HEK293 (cell line): ENCODE measurements around the gene AVP.

ENCODE experiments used
- CTCF ChIA-PET: fragments of 350-600 bp; formaldehyde crosslinking; extraction: SDS; loops from one replicate; lab custom pipeline; 2021; ENCODE audit warnings: antibody characterized with exemption; lab: Yijun Ruan, JAX
- POLR2A ChIA-PET: fragments of 300-600 bp; formaldehyde crosslinking; extraction: SDS; loops from one replicate; lab custom pipeline; 2020; ENCODE audit warnings: antibody characterized with exemption, inconsistent platforms; lab: Yijun Ruan, JAX
- H3K27ac ChIP-seq: fragments of 200-500 bp; sonication (Bioruptor generic); 2 replicates; pipeline ENCODE4 v1.5.1; 2014; ENCODE audit warnings: low read depth, low read length, control low read depth, inconsistent platforms; ENCODE audit errors: extremely low read depth
- H3K36me3 ChIP-seq, 2 experiments: fragments of 200-500 bp in 1 of 2; sonication (Bioruptor generic) in 1 of 2; 1 replicate in 1 of 2; 2 replicates in 1 of 2; pipeline ENCODE4 v1.5.1; 2014 to 2017; ENCODE audit warnings: inconsistent platforms in 2 of 2, low read length in 2 of 2; ENCODE audit not compliant: control insufficient read depth in 2 of 2, insufficient read depth in 1 of 2
- H3K4me1 ChIP-seq: fragments of 200-500 bp; sonication (Bioruptor generic); 2 replicates; pipeline ENCODE4 v1.5.1; 2014; ENCODE audit warnings: mild to moderate bottlenecking, low read length, inconsistent platforms; ENCODE audit not compliant: control insufficient read depth, insufficient read depth
- H3K4me3 ChIP-seq: 2 replicates; pipeline ENCODE4 v1.5.1; 2011; ENCODE audit warnings: low read depth, mild to moderate bottlenecking, control low read depth, low read length, moderate library complexity
- H3K9me3 ChIP-seq: fragments of 200-500 bp; sonication (Bioruptor generic); 2 replicates; pipeline ENCODE4 v1.5.1; 2014; ENCODE audit warnings: low read depth, low read length, inconsistent platforms; ENCODE audit not compliant: control insufficient read depth, insufficient read depth
- GLIS2 ChIP-seq: fragments of 450-650 bp; formaldehyde crosslinking; IDR thresholded peaks from 2 replicates; pipeline ENCODE4 v1.5.1; 2016; ENCODE audit warnings: missing biosample characterization, missing genetic modification characterization
- HIC1 ChIP-seq: fragments of 450-650 bp; formaldehyde crosslinking; IDR thresholded peaks from 2 replicates; pipeline ENCODE4 v1.5.1; 2016; ENCODE audit warnings: missing biosample characterization, missing genetic modification characterization
- MYNN ChIP-seq: fragments of 450-650 bp; formaldehyde crosslinking; IDR thresholded peaks from 2 replicates; pipeline ENCODE4 v1.5.1; 2016; ENCODE audit warnings: missing biosample characterization, missing genetic modification characterization, borderline replicate concordance
- SCRT2 ChIP-seq: fragments of 450-650 bp; formaldehyde crosslinking; IDR thresholded peaks from 2 replicates; pipeline ENCODE4 v1.5.1; 2016; ENCODE audit warnings: missing biosample characterization, missing genetic modification characterization
- ZBTB49 ChIP-seq: fragments of 450-650 bp; formaldehyde crosslinking; IDR thresholded peaks from 2 replicates; pipeline ENCODE4 v1.5.1; 2016; ENCODE audit warnings: missing biosample characterization, missing genetic modification characterization, low read depth
- ZBTB6 ChIP-seq: fragments of 450-650 bp; formaldehyde crosslinking; IDR thresholded peaks from 2 replicates; pipeline ENCODE4 v1.5.1; 2017; ENCODE audit warnings: missing biosample characterization, missing genetic modification characterization
- ZNF214 ChIP-seq: fragments of 450-650 bp; formaldehyde crosslinking; IDR thresholded peaks from 2 replicates; pipeline ENCODE4 v1.5.1; 2017; ENCODE audit warnings: missing biosample characterization, mild to moderate bottlenecking, missing genetic modification characterization, borderline replicate concordance
- ZNF398 ChIP-seq: fragments of 450-650 bp; formaldehyde crosslinking; IDR thresholded peaks from 2 replicates; pipeline ENCODE4 v1.5.1; 2017; ENCODE audit warnings: missing biosample characterization, missing genetic modification characterization
- ZNF416 ChIP-seq: fragments of 450-650 bp; formaldehyde crosslinking; IDR thresholded peaks from 2 replicates; pipeline ENCODE4 v1.5.1; 2016; ENCODE audit warnings: missing biosample characterization, missing genetic modification characterization
- ZNF426 ChIP-seq: fragments of 450-650 bp; formaldehyde crosslinking; IDR thresholded peaks from 2 replicates; pipeline ENCODE4 v1.5.1; 2017; ENCODE audit warnings: missing biosample characterization, missing genetic modification characterization, mild to moderate bottlenecking, inconsistent platforms, moderate library complexity
- ZNF510 ChIP-seq: fragments of 450-650 bp; formaldehyde crosslinking; IDR thresholded peaks from 2 replicates; pipeline ENCODE4 v1.5.1; 2018; ENCODE audit warnings: mild to moderate bottlenecking, missing genetic modification characterization, missing biosample characterization; ENCODE audit not compliant: insufficient replicate concordance
- ZNF558 ChIP-seq: fragments of 450-650 bp; formaldehyde crosslinking; IDR thresholded peaks from 2 replicates; pipeline ENCODE4 v1.5.1; 2016; ENCODE audit warnings: missing biosample characterization, missing genetic modification characterization
- ZNF560 ChIP-seq: fragments of 450-650 bp; formaldehyde crosslinking; IDR thresholded peaks from 2 replicates; pipeline ENCODE4 v1.5.1; 2017; ENCODE audit warnings: missing biosample characterization, missing genetic modification characterization, borderline replicate concordance
- ZNF624 ChIP-seq: fragments of 450-650 bp; formaldehyde crosslinking; IDR thresholded peaks from 2 replicates; pipeline ENCODE4 v1.5.1; 2017; ENCODE audit warnings: missing biosample characterization, missing genetic modification characterization
- ZNF76 ChIP-seq: fragments of 450-650 bp; formaldehyde crosslinking; IDR thresholded peaks from 2 replicates; pipeline ENCODE4; 2016; ENCODE audit warnings: low read depth, missing biosample characterization, missing genetic modification characterization, borderline replicate concordance

The AVP gene

GRCh38 chr20:3092611-3093379 lies 8.3 kb upstream of the AVP start (continued):
- TF ChIP-seq ZNF398 (no peak), ZNF76 (tag by site-specific recombination) (no peak), ZNF426 (no peak), SCRT2 (tag by site-specific recombination) (no peak), ZBTB49 (tag by site-specific recombination) (no peak), ZNF214 (tag by site-specific recombination) (no peak), ZNF510 (tag by site-specific recombination) (no peak)

- ChIA-PET CTCF (interaction anchor here (1.5 kb wide), 1 partner anchor 38 kb away, joined by 5 read pairs; no protein-coding TSS in a partner anchor), POLR2A (interaction anchor here (0.6 kb wide), 1 partner anchor 62 kb away, joined by 3 read pairs; no protein-coding TSS in a partner anchor)
- Histone ChIP-seq H3K27ac (no peak overlapping the region), H3K36me3 (no peaks in the 10 kb centered on the region), H3K4me3 (no peak overlapping the region), H3K4me1 (no peaks in the 10 kb centered on the region), H3K9me3 (no peaks in the 10 kb centered on the region)
- no peak for TF ChIP-seq HIC1 (tag by site-specific recombination)
- no peak for TF ChIP-seq ZBTB6
- TF ChIP-seq ZNF560 (tag by site-specific recombination): no peak
- no peak for TF ChIP-seq MYNN (tag by site-specific recombination)
- no peak for TF ChIP-seq ZNF624
- TF ChIP-seq GLIS2 (tag by site-specific recombination): no peak
- no peak for TF ChIP-seq ZNF416 (tag by site-specific recombination)
- TF ChIP-seq ZNF558 (tag by site-specific recombination): no peak
Measured at GRCh38 chr20:3090565-3090964, 6.0 kb upstream of the AVP start.
